Lung (tissue), 12 donors: Measurements from ENCODE around the gene SLC16A10. TPM values are rescaled to one million over a fixed set of nuclear protein-coding genes. Genes with fewer than 3 reads are reported as not detected.
"Not testable (repeated sequence)": the region's sequence is repeated elsewhere in the genome, so short reads cannot be mapped to it uniquely, and the experiment has no call there.

Experiments
- ATAC-seq: fragments of 200-7000 bp; cut with Tn5 transposase; one replicate; pipeline ENCODE4 v1.9.1; 2020; ENCODE audit warnings: moderate number of reproducible peaks; ENCODE audit not compliant: insufficient read depth, low FRiP score
- DNase-seq, 3 donors: peaks; one replicate each; pipeline ENCODE4 v3.0.0-alpha.2; 2013 to 2017
- H3K27ac ChIP-seq, 2 donors: one replicate each; pipeline ENCODE4 v1.5.1; 2013; ENCODE audit warnings: mild to moderate bottlenecking in 2 of 2, moderate library complexity in 2 of 2, control low read depth in 1 of 2, inconsistent platforms in 1 of 2, low read depth in 1 of 2, low read length in 1 of 2
- H3K27me3 ChIP-seq, 3 donors: one replicate each; pipeline ENCODE4 v1.5.1; 2013; ENCODE audit warnings: low read length in 2 of 3; ENCODE audit not compliant: control insufficient read depth in 3 of 3, insufficient read depth in 3 of 3
- H3K36me3 ChIP-seq, 4 donors: one replicate each; pipeline ENCODE4 v1.5.1; 2013; ENCODE audit warnings: low read length in 4 of 4, mild to moderate bottlenecking in 1 of 4, moderate library complexity in 1 of 4; ENCODE audit not compliant: control insufficient read depth in 4 of 4, insufficient read depth in 4 of 4
- H3K4me1 ChIP-seq, 5 donors: one replicate each; pipeline ENCODE4 v1.5.1; 2013; ENCODE audit warnings: low read length in 5 of 5, mild to moderate bottlenecking in 2 of 5, moderate library complexity in 1 of 5; ENCODE audit not compliant: control insufficient read depth in 5 of 5, insufficient read depth in 5 of 5
- H3K4me3 ChIP-seq: one replicate; pipeline ENCODE4 v1.5.1; 2013; ENCODE audit warnings: mild to moderate bottlenecking, control low read depth, moderate library complexity
- H3K9ac ChIP-seq, 2 donors: one replicate each; pipeline ENCODE4 v1.5.1; 2013; ENCODE audit warnings: low read length in 2 of 2, control low read depth in 1 of 2; ENCODE audit not compliant: insufficient read depth in 1 of 2
- H3K9me3 ChIP-seq, 4 donors: one replicate each; pipeline ENCODE4 v1.5.1; 2013; ENCODE audit warnings: low read length in 3 of 4, mild to moderate bottlenecking in 1 of 4, moderate library complexity in 1 of 4; ENCODE audit not compliant: control insufficient read depth in 4 of 4, insufficient read depth in 3 of 4
- CTCF ChIP-seq: IDR thresholded peaks from 2 replicates; pipeline ENCODE4 v1.5.1; 2012; ENCODE audit warnings: mild to moderate bottlenecking; ENCODE audit errors: control extremely low read depth, extremely low read depth
- WGBS, 2 donors: extraction: QIAGEN DNeasy Blood & Tissue Kit; methylation state at CpG; one replicate each; pipeline ENCODE4 v1.1.7; 2013; 5-methylcytosine and 5-hydroxymethylcytosine counted together
- polyA plus RNA-seq, 2 donors: library from polyadenylated mRNA; stranded (reverse); fragments of 200-250 nt; gene quantifications; one replicate each; pipeline ENCODE4 v1.2.1, GENCODE V29; 2013
- total RNA-seq, 2 donors: library from RNA; depleted of rRNA in 1 of 2; stranded (reverse); fragments of >200 nt in 1 of 2; gene quantifications; one replicate each; pipeline ENCODE4 v1.2.1, GENCODE V29; 2014 to 2021
- donor health status: control.
- donor health status: control.
- donor health status: Bipolar disorder and iron deficiency.
- donor health status: healthy.
- donor health status: DM: yes; HTN: yes; CAD: no.

The SLC16A10 gene
- total and polyA plus RNA-seq, 4 donors: 2.0 to 10.5 (median 9.6) TPM

DNA sequence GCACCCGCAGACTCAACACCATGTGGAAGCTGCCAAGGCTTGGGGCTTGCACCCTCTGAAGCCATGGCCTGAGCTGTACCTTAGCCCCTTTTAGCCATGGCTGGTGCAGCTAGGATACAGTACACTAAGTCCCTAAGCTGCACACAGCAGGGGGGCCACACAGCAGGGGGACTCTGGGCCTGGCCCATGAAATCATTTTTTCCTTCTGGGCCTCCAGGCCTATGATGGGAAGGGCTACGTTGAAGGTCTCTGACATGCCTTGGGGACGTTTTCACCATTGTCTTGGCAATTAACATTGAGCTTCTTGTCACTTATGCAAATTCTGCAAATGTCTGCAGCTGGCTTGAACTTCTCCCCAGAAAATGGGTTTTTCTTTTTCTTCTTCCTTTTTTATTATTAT lies 103.3 kb downstream of the SLC16A10 start:
- Histone ChIP-seq H3K9me3 (peaks cover 0 to 2% (median 0%) of the 10 kb centered on the region in 4 donors), H3K4me3 (no peak overlapping the region), H3K36me3 (no peaks in the 10 kb centered on the region), H3K27ac (no peak overlapping the region), H3K27me3 (no peaks in the 10 kb centered on the region), H3K9ac (no peak overlapping the region), H3K4me1 (no peaks in the 10 kb centered on the region)
- no peak for ATAC-seq
- 95 to 97% methylated on average over 3 of the region's 3 CpGs for WGBS, 2 donors
- DNase-seq: no peak
- TF ChIP-seq CTCF: no peak

DNA sequence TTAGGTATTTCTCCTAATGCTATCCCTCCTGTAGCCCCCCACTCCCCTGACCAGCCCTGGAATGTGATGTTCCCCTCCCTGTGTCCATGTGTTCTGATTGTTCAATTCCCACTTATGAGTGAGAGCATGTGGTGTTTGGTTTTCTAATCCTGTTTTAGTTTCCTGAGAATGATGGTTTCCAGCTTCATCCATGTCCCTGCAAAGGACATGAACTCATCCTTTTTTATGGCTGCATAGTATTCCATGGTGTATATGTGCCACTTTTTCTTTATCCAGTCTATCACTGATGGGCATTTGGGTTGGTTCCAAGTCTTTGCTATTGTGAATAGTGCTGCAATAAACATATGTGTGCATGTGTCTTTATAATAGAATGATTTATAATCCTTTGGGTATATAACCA lies 103.8 kb downstream of the SLC16A10 start:
- H3K4me3 ChIP-seq, H3K27ac ChIP-seq, ATAC-seq, DNase-seq, H3K9me3 ChIP-seq, H3K36me3 ChIP-seq, H3K27me3 ChIP-seq, H3K9ac ChIP-seq, H3K4me1 ChIP-seq: not testable (repeated sequence)

- Histone ChIP-seq H3K4me3 (no peak overlapping the region), H3K9ac (no peak overlapping the region), H3K9me3 (peaks cover 0 to 2% (median 0%) of the 10 kb centered on the region in 4 donors), H3K27ac (no peak overlapping the region), H3K27me3 (no peaks in the 10 kb centered on the region), H3K36me3 (no peaks in the 10 kb centered on the region), H3K4me1 (no peaks in the 10 kb centered on the region)
- no peak for DNase-seq
- no peak for ATAC-seq
- TF ChIP-seq CTCF: no peak
These were observed 105.7 kb downstream of the SLC16A10 start for GRCh38 chr6:111192911-111193555.

GRCh38 chr6:111195656-111196055 lies 108.4 kb downstream of the SLC16A10 start:
- H3K9ac ChIP-seq: no peak overlapping the region
- no peak overlapping the region for H3K4me3 ChIP-seq
- no peak overlapping the region for H3K27ac ChIP-seq
- H3K9me3 ChIP-seq: no peaks in the 10 kb centered on the region
- H3K27me3 ChIP-seq: no peaks in the 10 kb centered on the region
- H3K36me3 ChIP-seq: no peaks in the 10 kb centered on the region
- DNase-seq (no peak), ATAC-seq (no peak)
- no peaks in the 10 kb centered on the region for H3K4me1 ChIP-seq
- no peak for TF ChIP-seq CTCF
